A549 (cell line): ENCODE results near the gene PRR35.

Experiments used
- BHLHE40 ChIP-seq: IDR thresholded peaks from 2 replicates; pipeline ENCODE4 v1.6.1; 2012; ENCODE audit warnings: low read depth, low read length, inconsistent platforms
- CEBPB ChIP-seq, 2 experiments: fragments of >200 bp in 1 of 2; sonication (Bioruptor Twin) in 1 of 2; formaldehyde crosslinking in 1 of 2; IDR thresholded peaks; 2 replicates each; pipeline ENCODE4 v1.6.1; 2012 to 2016
- CTCF ChIP-seq: fragments of >200 bp; sonication (Bioruptor Twin); formaldehyde crosslinking; IDR thresholded peaks from 3 replicates; pipeline ENCODE4 v1.5.1; 2016
- EP300 ChIP-seq, 2 experiments: fragments of >200 bp; sonication (Bioruptor Twin); formaldehyde crosslinking; IDR thresholded peaks; 2 replicates in 1 of 2; 3 replicates in 1 of 2; pipeline ENCODE4 v1.6.1; 2016 to 2017
- ESRRA ChIP-seq: fragments of 150-350 bp; IDR thresholded peaks from 2 replicates; pipeline ENCODE4 v1.6.1; 2014; ENCODE audit warnings: mild to moderate bottlenecking, low read length, borderline replicate concordance
- JUNB ChIP-seq: fragments of >200 bp; sonication (Bioruptor Twin); formaldehyde crosslinking; IDR thresholded peaks from 2 replicates; pipeline ENCODE4 v1.6.1; 2016
- KDM5A ChIP-seq: fragments of 200-600 bp; sonication (generic); IDR thresholded peaks from 2 replicates; pipeline ENCODE4 v1.6.1; 2016; ENCODE audit warnings: antibody characterized with exemption, mild to moderate bottlenecking
- MAX ChIP-seq: IDR thresholded peaks from 2 replicates; pipeline ENCODE4 v1.6.1; 2012
- MAZ ChIP-seq: fragments of 150-350 bp; IDR thresholded peaks from 2 replicates; pipeline ENCODE4 v1.6.1; 2014; ENCODE audit warnings: antibody characterized with exemption, low read depth, low read length, borderline replicate concordance
- POLR2A ChIP-seq: IDR thresholded peaks from 2 replicates; pipeline ENCODE4 v1.6.1; 2012; ENCODE audit warnings: mild to moderate bottlenecking, low read length
- REST ChIP-seq: fragments of 200-600 bp; sonication (generic); IDR thresholded peaks from 2 replicates; pipeline ENCODE4 v1.6.1; 2016; ENCODE audit warnings: antibody characterized with exemption, mild to moderate bottlenecking, moderate library complexity
- ZSCAN20 ChIP-seq: fragments of 250-450 bp; sonication (Bioruptor Pico); IDR thresholded peaks from 2 replicates; pipeline ENCODE4 v1.8.0; 2022; ENCODE audit warnings: mild to moderate bottlenecking, moderate library complexity

GRCh38 chr16:588639-588888 is 28.4 kb downstream of the PRR35 start:
- TF ChIP-seq CTCF (no peak), POLR2A (no peak), ESRRA (no peak), JUNB (no peak), EP300 (IDR thresholded peaks at IDR 0.05) (no peak), KDM5A (no peak), REST (no peak; the same call in 1 of the 2 replicates), MAX (no peak), CEBPB (IDR thresholded peaks at IDR 0.05) (no peak), MAZ (no peak), BHLHE40 (no peak), ZSCAN20 (CRISPR knock-in tag) (no peak)
